Activated T-helper 1 cell treated with anti-CD3 and anti-CD28 coated beads, Interleukin-12 subunit alpha, Interleukin-12 subunit beta, Interleukin-2, Interleukin-4 antibody, amounts not matched to agents 30 ng/mL and 10 ng/mL and 1 ng/mL, durations not matched to agents 14 hours and 24 hours and 36 hours (primary cell): ENCODE data around the gene MICAL2. TPM values are rescaled to one million over a fixed set of nuclear protein-coding genes. Genes with fewer than 3 reads are reported as not detected.
A peak's percentile ranks its signal among the peaks of the same experiment; 100 is the strongest.

Experiments used
- DNase-seq: peaks from one replicate; pipeline ENCODE4 v3.0.0; 2021; ENCODE audit warnings: low spot score
- H3K27ac Mint-ChIP-seq: one replicate; pipeline ENCODE4 v1.8.0; 2021; ENCODE audit warnings: mild to moderate bottlenecking, mixed read lengths
- H3K27me3 Mint-ChIP-seq: one replicate; pipeline ENCODE4 v1.8.0; 2022; ENCODE audit warnings: mild to moderate bottlenecking, moderate library complexity, mixed read lengths; ENCODE audit not compliant: insufficient read depth
- H3K36me3 Mint-ChIP-seq: one replicate; pipeline ENCODE4 v1.8.0; 2021; ENCODE audit warnings: low read depth, mixed read lengths
- H3K4me1 Mint-ChIP-seq: one replicate; pipeline ENCODE4 v1.8.0; 2021; ENCODE audit warnings: low read depth, mixed read lengths
- H3K4me3 Mint-ChIP-seq: one replicate; pipeline ENCODE4 v1.8.0; 2021; ENCODE audit warnings: mild to moderate bottlenecking, moderate library complexity, mixed read lengths
- H3K9me3 Mint-ChIP-seq: one replicate; pipeline ENCODE4 v1.8.0; 2021; ENCODE audit warnings: mixed read lengths
- intact Hi-C: fragments of 100-400 bp; cut with micrococcal nuclease; formaldehyde crosslinking; loops from one replicate; pipeline ENCODE4 v1.15.1; 2024
- total RNA-seq: library from RNA; stranded (reverse); gene quantifications from 2 replicates; pipeline ENCODE4 v1.2.3, GENCODE V29; 2022

The MICAL2 gene
- total RNA-seq, 1 donor from 2014 or later = 595 TPM

GRCh38 chr11:12183827-12184620, 73.6 kb downstream of the MICAL2 start:
- Mint-ChIP-seq H3K27ac (peak overlapping the region; percentile 35), H3K4me3 (no peak overlapping the region), H3K27me3 (no peaks in the 10 kb centered on the region), H3K4me1 (peaks cover 77% of the 10 kb centered on the region), H3K36me3 (peaks cover 40% of the 10 kb centered on the region), H3K9me3 (no peaks in the 10 kb centered on the region)
- intact Hi-C loops = no loop called here
- DNase-seq = no peak

GRCh38 chr11:12184699-12185098, 74.3 kb downstream of the MICAL2 start:
- Mint-ChIP-seq H3K36me3 (peaks cover 36% of the 10 kb centered on the region), H3K4me1 (peaks cover 77% of the 10 kb centered on the region), H3K9me3 (no peaks in the 10 kb centered on the region), H3K27me3 (no peaks in the 10 kb centered on the region), H3K4me3 (no peak overlapping the region), H3K27ac (peak overlapping the region; percentile 35)
- no peak for DNase-seq
- intact Hi-C loops = no loop called here

GRCh38 chr11:12185106-12185690, 74.8 kb downstream of the MICAL2 start:
- Mint-ChIP-seq H3K27me3 (no peaks in the 10 kb centered on the region), H3K4me1 (peaks cover 77% of the 10 kb centered on the region), H3K27ac (peak overlapping the region; percentile 69), H3K9me3 (no peaks in the 10 kb centered on the region), H3K36me3 (peaks cover 36% of the 10 kb centered on the region), H3K4me3 (no peak overlapping the region)
- intact Hi-C loops = no loop called here
- DNase-seq = no peak

GRCh38 chr11:12185914-12186313, 75.5 kb downstream of the MICAL2 start:
- Mint-ChIP-seq H3K4me1 (peaks cover 79% of the 10 kb centered on the region), H3K27ac (peak overlapping the region; percentile 29), H3K36me3 (peaks cover 37% of the 10 kb centered on the region), H3K9me3 (no peaks in the 10 kb centered on the region), H3K4me3 (no peak overlapping the region), H3K27me3 (no peaks in the 10 kb centered on the region)
- intact Hi-C loops = no loop called here
- DNase-seq = no peak

- no peaks in the 10 kb centered on the region for H3K27me3 Mint-ChIP-seq
- peaks cover 38% of the 10 kb centered on the region for H3K36me3 Mint-ChIP-seq
- H3K27ac Mint-ChIP-seq = peak overlapping the region; percentile 92
- DNase-seq = no peak
- no peaks in the 10 kb centered on the region for H3K9me3 Mint-ChIP-seq
- intact Hi-C loops = no loop called here
- H3K4me1 Mint-ChIP-seq = peaks cover 81% of the 10 kb centered on the region
- H3K4me3 Mint-ChIP-seq = no peak overlapping the region
Observed at GRCh38 chr11:12186701-12187100, 76.3 kb downstream of the MICAL2 start.

GRCh38 chr11:12187399-12187798, 77.0 kb downstream of the MICAL2 start:
- peaks cover 81% of the 10 kb centered on the region for H3K4me1 Mint-ChIP-seq
- H3K36me3 Mint-ChIP-seq = peaks cover 40% of the 10 kb centered on the region
- H3K27ac Mint-ChIP-seq = peak overlapping the region; percentile 92
- DNase-seq = no peak
- no peaks in the 10 kb centered on the region for H3K9me3 Mint-ChIP-seq
- intact Hi-C loops = no loop called here
- H3K4me3 Mint-ChIP-seq = peak overlapping the region; percentile 35
- no peaks in the 10 kb centered on the region for H3K27me3 Mint-ChIP-seq

- Mint-ChIP-seq H3K4me1 (peaks cover 82% of the 10 kb centered on the region), H3K36me3 (peaks cover 43% of the 10 kb centered on the region), H3K27ac (peak overlapping the region; percentile 80), H3K9me3 (no peaks in the 10 kb centered on the region), H3K4me3 (peak overlapping the region; percentile 66), H3K27me3 (no peaks in the 10 kb centered on the region)
- DNase-seq = no peak
- intact Hi-C loops = loop anchor here (1.0 kb wide), 1 partner anchor 14 kb away; no protein-coding TSS in a partner anchor
Observed at GRCh38 chr11:12188548-12189317, 78.3 kb downstream of the MICAL2 start.

GRCh38 chr11:12189543-12190235, 79.3 kb downstream of the MICAL2 start:
- peaks cover 82% of the 10 kb centered on the region for H3K4me1 Mint-ChIP-seq
- no peaks in the 10 kb centered on the region for H3K9me3 Mint-ChIP-seq
- H3K27me3 Mint-ChIP-seq = no peaks in the 10 kb centered on the region
- intact Hi-C loops = loop anchor here (1.0 kb wide), 5 partner anchors 15 to 47 kb away; no protein-coding TSS in a partner anchor
- H3K36me3 Mint-ChIP-seq = peaks cover 50% of the 10 kb centered on the region
- no peak for DNase-seq
- H3K27ac Mint-ChIP-seq = peak overlapping the region; percentile 80
- H3K4me3 Mint-ChIP-seq = peak overlapping the region; percentile 48

- Mint-ChIP-seq H3K27me3 (no peaks in the 10 kb centered on the region), H3K36me3 (peaks cover 47% of the 10 kb centered on the region), H3K9me3 (no peaks in the 10 kb centered on the region), H3K27ac (peak overlapping the region; percentile 80), H3K4me1 (peaks cover 83% of the 10 kb centered on the region), H3K4me3 (peak overlapping the region; percentile 48)
- no peak for DNase-seq
- intact Hi-C loops = loop anchor here (1.0 kb wide), 4 partner anchors 17 to 46 kb away; no protein-coding TSS in a partner anchor
Observed at GRCh38 chr11:12190511-12190910, 80.1 kb downstream of the MICAL2 start.

GRCh38 chr11:12192794-12193514, 82.6 kb downstream of the MICAL2 start:
- Mint-ChIP-seq H3K27me3 (no peaks in the 10 kb centered on the region), H3K9me3 (no peaks in the 10 kb centered on the region), H3K4me1 (peaks cover 70% of the 10 kb centered on the region), H3K4me3 (no peak overlapping the region), H3K36me3 (peaks cover 58% of the 10 kb centered on the region), H3K27ac (peak overlapping the region; percentile 36)
- intact Hi-C loops = no loop called here
- no peak for DNase-seq

GRCh38 chr11:12193515-12194336, 83.3 kb downstream of the MICAL2 start:
- intact Hi-C loops = no loop called here
- H3K4me1 Mint-ChIP-seq = peaks cover 70% of the 10 kb centered on the region
- H3K9me3 Mint-ChIP-seq = no peaks in the 10 kb centered on the region
- peak overlapping the region; percentile 36 for H3K27ac Mint-ChIP-seq
- DNase-seq = no peak
- H3K4me3 Mint-ChIP-seq = no peak overlapping the region
- H3K27me3 Mint-ChIP-seq = no peaks in the 10 kb centered on the region
- peaks cover 62% of the 10 kb centered on the region for H3K36me3 Mint-ChIP-seq
